DMS153 treated with DMSO at 0.1 percent for 48 hours (cell line): Measurements from ENCODE around the gene SORBS2.
A peak's percentile ranks its signal among the peaks of the same experiment; 100 is the strongest.

Source experiments
- DNase-seq: peaks from one replicate; lab custom pipeline; 2025; ENCODE audit not compliant: unreplicated experiment; lab: John Stamatoyannopoulos, UW

Gene SORBS2

GRCh38 chr4:185536411-185536709, 275.6 kb downstream of the SORBS2 start:
- DNase-seq = no peak

GRCh38 chr4:185535612-185536410, 276.2 kb downstream of the SORBS2 start:
- DNase-seq = peak; percentile 61
